SH-SY5Y (cell line): ENCODE measurements around the gene STAM.

Experiments
- GATA2 ChIP-seq: IDR thresholded peaks from 2 replicates; pipeline ENCODE4 v1.6.1; 2011; ENCODE audit warnings: mild to moderate bottlenecking, low read depth, low read length
- GATA3 ChIP-seq: IDR thresholded peaks from 2 replicates; pipeline ENCODE4 v1.6.1; 2011; ENCODE audit warnings: low read depth, mild to moderate bottlenecking, low read length, moderate library complexity

DNA sequence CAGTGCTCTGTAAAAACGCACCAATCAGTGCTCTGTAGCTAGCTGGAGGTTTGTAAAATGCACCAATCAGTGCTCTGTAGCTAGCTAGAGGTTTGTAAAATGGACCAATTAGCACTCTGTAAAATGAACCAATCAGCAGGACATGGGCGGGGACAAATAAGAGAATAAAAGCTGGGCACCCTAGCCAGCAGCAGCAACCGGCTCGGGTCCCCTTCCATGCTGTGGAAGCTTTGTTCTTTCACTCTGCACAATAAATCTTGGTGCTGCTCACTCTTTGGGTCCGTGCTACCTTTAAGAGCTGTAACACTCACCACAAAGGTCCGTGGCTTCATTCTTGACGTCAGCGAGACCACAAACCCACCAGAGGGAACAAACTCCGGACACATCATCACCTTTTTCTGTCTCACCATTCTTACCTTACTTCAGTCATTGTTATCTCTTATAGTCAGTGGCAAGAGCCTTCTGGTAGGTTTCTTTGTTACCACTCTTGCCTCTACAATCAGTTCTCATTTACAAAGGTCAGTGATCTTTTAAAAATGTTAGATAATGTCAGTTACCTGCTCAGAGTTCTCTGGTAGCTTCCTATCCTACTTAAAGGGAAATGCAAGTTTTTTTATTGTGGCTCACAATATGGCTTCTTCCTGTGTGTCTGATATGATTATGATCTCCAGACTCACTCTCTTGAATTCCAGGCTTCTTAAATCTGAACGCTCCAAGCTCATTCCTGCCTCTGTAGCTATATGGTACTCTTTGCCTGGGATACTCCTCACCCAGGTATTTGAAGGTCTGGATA is 4.5 kb downstream of the STAM start:
- no peak for TF ChIP-seq GATA2
- no peak for TF ChIP-seq GATA3
